GM19452 (cell line): Measurements from ENCODE around the gene CRYBG3.

Experiments
- ATAC-seq: cut with Tn5 transposase; IDR thresholded peaks from one replicate; pipeline ENCODE4 v1.9.1; 2021; ENCODE audit not compliant: unreplicated experiment

CRYBG3 gene

DNA sequence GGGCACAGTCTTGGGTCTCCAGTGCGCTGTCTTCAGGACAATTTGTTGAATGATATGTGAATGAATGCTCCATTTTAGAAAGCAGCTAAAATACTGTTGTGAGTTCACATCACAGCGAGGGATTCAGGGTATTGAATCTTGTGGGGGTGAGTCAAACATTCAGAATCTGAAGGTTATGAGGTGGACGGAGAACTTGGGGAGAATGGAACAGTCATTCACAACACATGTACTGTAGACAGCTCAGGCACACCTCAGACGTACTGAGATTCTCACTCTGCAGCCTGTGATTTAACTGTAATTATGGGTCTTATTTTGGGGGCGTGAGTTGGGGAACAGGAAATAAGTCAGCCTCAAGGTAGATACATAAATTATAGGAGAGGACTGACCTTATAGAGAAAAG, 13.9 kb downstream of the CRYBG3 start:
- no peak for ATAC-seq

GRCh38 chr3:97838393-97838792, 16.6 kb downstream of the CRYBG3 start:
- no peak for ATAC-seq

GRCh38 chr3:97839944-97840343, 18.1 kb downstream of the CRYBG3 start:
- no peak for ATAC-seq

DNA sequence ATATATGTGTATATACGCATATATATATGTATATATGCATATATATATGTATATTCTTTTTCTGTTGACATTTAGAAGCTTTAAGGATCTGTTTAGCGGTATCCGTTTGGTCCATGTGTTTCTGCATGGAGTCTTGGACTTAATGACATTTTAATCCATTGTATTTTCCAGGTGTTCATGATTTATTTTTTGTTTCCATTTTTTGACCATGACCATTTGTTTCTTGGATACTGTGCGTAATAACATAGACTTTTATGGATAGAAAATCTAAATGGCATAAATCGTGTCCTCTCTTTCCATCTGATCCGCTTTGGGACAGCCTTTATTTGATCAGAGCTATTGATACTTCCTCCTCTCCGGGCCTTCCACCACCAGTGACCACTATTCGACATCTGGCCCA, 19.5 kb downstream of the CRYBG3 start:
- ATAC-seq = no peak

GRCh38 chr3:97841956-97842355, 20.1 kb downstream of the CRYBG3 start:
- ATAC-seq = no peak

- no peak for ATAC-seq
Measured at GRCh38 chr3:97848779-97849178, 27.0 kb downstream of the CRYBG3 start.

- no peak for ATAC-seq
Measured at GRCh38 chr3:97857401-97857800, 35.6 kb downstream of the CRYBG3 start.

DNA sequence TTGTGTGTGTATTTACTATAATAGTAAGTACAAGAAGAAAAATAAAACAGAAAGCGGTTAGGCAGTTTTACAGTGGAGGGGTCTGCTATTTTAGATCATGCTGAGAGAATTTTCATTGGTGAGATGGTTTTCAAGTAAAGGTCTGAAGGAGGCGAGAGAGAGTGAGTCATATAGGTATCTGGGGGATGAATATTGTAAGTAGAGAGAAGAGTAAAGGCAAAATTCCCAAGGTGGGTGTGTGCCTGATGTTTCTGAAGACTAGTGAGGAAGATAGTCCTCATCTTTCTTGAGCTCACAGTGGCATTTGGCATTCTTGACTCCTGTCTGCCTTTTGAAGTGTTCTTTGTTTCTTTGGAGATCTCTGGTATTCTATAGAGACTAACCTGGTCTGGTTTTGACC, 38.6 kb downstream of the CRYBG3 start:
- ATAC-seq = no peak

DNA sequence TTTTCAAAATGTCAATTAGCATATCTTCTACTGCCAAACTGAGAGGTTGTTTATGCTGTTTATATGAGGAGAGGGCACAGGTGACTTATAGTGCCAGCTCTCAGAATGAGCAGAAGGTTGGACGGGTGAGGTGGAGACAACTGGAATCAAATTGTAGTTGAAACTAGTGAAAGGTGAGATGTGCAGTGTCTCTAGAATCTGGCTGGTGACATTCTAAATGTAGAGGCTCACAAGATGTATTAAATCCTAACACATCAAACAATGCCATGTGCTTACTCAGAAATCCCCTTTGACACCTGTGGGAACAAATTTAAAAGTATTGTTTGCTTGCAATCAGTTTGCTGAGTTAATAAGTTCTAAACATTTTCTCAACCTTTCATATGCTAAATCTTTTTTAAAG, 40.8 kb downstream of the CRYBG3 start:
- no peak for ATAC-seq

- no peak for ATAC-seq
Measured at GRCh38 chr3:97863031-97863430, 41.2 kb downstream of the CRYBG3 start.

DNA sequence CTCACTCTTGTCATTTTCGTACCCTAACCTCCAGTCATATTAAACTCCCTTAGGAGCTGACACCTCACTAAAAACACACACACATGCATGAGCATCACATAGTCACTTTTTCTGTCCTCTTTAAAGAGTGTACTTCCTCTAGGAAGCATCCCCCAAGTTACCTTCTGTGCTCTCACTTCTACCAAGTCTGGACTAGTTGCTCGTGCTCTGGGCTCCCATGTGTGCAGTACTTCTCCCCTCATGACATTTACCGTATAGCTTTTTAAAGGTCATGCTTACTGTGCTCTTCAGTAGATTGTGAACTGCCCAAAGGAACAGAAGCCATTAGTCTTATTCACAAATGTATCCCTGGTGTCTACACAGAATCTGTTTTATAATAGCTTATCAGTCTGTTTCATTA, 42.0 kb downstream of the CRYBG3 start:
- no peak for ATAC-seq

DNA sequence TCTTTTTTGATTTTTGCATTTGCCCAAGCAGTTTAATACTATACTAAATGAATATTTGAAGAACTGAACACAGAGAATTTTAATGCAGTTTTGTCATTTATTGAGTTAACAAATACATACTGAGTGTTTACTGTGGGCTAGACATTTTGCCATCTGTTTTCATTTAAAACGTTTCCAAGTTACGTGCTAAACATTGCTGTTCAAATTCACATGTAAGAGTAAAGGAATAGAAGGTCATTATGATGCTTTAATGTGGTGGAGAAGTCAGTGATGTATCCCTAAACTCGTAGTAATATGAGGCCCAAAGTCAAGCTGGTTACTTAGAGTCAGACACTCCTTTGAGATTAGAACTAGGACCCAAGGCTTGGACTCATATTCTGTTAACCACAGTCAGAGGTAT, 49.4 kb downstream of the CRYBG3 start:
- no peak for ATAC-seq

- ATAC-seq = no peak
Measured at GRCh38 chr3:97871801-97872524, 50.2 kb downstream of the CRYBG3 start.

DNA sequence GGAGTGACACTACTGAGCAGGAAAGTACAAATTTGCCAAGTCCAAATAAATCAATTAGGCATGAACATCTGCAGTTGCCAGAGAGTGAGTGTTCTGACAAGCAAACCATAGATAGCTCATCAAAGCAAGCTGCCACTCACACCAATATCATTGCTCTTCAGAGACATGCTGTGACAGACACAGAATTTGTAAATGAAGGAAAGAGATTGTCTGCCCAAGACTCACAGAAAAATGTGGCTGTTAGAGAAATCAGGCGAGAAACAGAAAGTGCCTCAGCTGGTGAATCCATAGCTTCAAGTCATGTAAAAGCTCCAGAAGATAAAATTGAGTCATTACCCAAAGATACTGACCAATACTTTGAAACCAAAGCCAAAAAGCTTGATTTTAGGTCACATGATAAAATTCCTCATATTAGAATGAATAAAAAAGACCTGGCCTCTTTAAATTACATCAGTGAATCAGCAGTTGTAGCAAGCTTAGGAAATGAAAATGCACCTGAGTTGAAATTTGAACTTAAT, 50.8 kb downstream of the CRYBG3 start:
- ATAC-seq = no peak

GRCh38 chr3:97880267-97880666, 58.5 kb downstream of the CRYBG3 start:
- no peak for ATAC-seq

- ATAC-seq = no peak
Measured at GRCh38 chr3:97882975-97883598, 61.3 kb downstream of the CRYBG3 start.

- ATAC-seq = no peak
Measured at GRCh38 chr3:97883736-97884135, 61.9 kb downstream of the CRYBG3 start.

DNA sequence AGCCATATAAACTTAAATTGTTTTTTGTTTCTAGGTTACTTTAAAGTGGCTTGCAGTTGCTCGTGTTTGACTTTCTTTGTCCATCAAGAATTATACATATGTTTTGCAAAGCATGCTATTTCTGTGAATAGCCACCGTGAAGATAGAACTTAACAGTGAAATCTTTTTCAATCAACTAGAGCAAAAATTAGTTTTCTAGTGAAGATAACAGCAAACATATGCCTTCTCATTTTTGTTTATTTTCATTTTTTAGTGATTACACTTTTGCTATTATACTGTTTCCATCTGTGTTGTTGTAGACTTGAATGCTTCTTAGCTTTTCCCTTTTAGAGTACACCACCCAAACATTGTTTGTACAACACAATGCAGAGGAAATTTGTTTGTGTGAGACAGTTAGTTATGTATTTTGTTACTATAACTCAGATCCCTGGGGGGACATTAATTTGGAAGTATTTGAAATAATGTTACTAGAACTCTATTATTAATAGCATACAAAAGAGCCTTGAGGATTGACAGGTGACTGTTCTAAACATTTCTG, 62.8 kb downstream of the CRYBG3 start:
- ATAC-seq = no peak

DNA sequence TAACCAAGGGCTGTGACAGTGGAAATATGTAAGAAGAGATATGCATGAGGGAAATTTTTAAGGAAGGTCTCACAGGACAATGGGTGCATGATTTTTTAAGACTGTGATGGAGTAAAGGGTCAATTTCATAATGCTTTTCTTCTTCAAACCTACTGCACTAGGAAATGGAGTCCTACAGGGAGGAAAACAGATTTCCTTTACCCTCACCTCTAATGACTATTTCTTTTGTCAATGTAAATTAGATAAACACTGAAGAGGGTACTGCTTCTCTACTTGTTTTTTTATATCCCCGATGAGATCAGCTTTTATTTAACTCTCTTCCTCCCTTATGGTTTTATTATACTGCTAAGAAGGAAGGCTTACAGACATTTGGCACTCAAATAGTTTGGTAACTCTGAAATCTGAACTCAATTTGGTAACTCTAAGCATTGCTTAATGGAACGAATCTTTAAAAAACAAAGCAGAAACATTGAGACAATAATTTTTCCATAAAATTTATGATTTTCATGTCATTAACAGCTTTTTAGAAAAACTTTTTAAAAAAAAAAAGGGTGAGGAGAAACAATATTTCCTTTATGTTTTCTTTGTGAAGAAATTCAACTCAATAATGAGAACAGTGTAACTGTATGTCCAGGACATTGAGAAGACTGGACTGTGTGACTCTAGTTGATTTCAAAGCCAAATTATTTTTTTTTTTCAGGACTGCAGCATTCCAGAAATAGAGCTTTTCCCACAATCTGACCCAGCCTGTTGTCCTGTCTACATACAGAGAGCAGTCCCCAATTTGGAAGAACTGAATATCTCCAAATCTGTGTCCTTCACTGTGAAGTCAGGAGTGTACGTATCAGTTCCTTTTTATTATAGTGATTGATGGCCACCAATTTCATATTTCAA, 64.4 kb downstream of the CRYBG3 start:
- ATAC-seq = no peak

- no peak for ATAC-seq
Measured at GRCh38 chr3:97889814-97890213, 68.0 kb downstream of the CRYBG3 start.

- no peak for ATAC-seq
Measured at GRCh38 chr3:97892852-97893251, 71.0 kb downstream of the CRYBG3 start.
